Measurements from ENCODE around the gene KRT40. TPM values are rescaled to one million over a fixed set of nuclear protein-coding genes. Genes with fewer than 3 reads are reported as not detected.

Gene KRT40
- total and polyA plus RNA-seq, 2 donors (not counting 1 experiment from before 2014, with no cell fraction given): not detected

DNA sequence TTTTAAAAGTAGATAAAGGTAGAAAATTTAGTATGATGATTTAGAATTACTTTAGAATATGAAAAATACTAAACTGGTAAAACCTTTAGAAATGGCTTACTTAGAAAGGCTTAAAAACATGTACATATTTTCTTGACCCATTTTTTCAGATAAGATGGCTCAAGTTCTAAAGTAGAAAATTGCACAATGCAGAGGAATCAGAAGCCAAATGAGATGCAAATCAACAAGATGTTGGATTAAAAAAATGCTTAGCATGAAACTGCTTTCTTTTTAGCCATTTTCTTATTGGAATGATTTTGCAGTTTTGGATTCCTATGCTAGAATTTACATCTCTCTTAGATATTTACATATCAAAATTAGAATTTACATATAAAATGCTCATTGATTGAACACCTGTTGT, 26.3 kb upstream of the KRT40 start:
- POLR2A ChIA-PET: no interaction called here
- DNase-seq (no peak), ATAC-seq (ENCODE audit: low read depth) (no peak)
- Histone ChIP-seq H3K27me3 (replicated peaks in 1 of 4; ENCODE audit: control extremely low read depth in 1 of 4, control insufficient read depth in 3 of 4, insufficient read depth in 4 of 4, low read length in 3 of 4) (no peaks in the 10 kb centered on the region), H3K9ac (ENCODE audit: low read length) (no peak overlapping the region), H2AFZ (ENCODE audit: insufficient read depth, low read depth, low read length, poor library complexity, severe bottlenecking) (no peak overlapping the region), H4K20me1 (ENCODE audit: control insufficient read depth, insufficient read depth, low read length, poor library complexity, severe bottlenecking) (no peaks in the 10 kb centered on the region), H3K4me2 (replicated peaks; ENCODE audit: low read depth, low read length, poor library complexity, severe bottlenecking) (no peak overlapping the region), H3K4me3 (ENCODE audit: control extremely low read depth in 1 of 5, extremely low read depth in 1 of 5, insufficient read depth in 1 of 5, low read depth in 2 of 5, low read length in 4 of 5) (no peak overlapping the region), H3K27ac (ENCODE audit: low read length in 2 of 2) (no peak overlapping the region), H3K9me3 (ENCODE audit: control extremely low read depth in 1 of 3, control insufficient read depth in 2 of 3, insufficient read depth in 1 of 3, low read length in 2 of 3) (no peaks in the 10 kb centered on the region), H3K79me2 (ENCODE audit: control insufficient read depth, insufficient read depth, low read length) (no peaks in the 10 kb centered on the region), H3K4me1 (ENCODE audit: control insufficient read depth in 2 of 2, insufficient read depth in 2 of 2, low read length in 2 of 2) (no peaks in the 10 kb centered on the region), H3K36me3 (replicated peaks in 1 of 2; ENCODE audit: control extremely low read depth in 1 of 2, control insufficient read depth in 1 of 2, extremely low read depth in 1 of 2, insufficient read depth in 2 of 2, low read length in 1 of 2) (no peaks in the 10 kb centered on the region)
- intact Hi-C loops (cut with micrococcal nuclease): no loop called here
- Mint-ChIP-seq H3K27ac (no peak overlapping the region), H3K4me3 (no peak overlapping the region), H3K9me3 (ENCODE audit: insufficient read depth) (no peaks in the 10 kb centered on the region), H3K27me3 (peaks cover 17% of the 10 kb centered on the region), H3K4me1 (no peaks in the 10 kb centered on the region)
- TF ChIP-seq, protein P1, sequence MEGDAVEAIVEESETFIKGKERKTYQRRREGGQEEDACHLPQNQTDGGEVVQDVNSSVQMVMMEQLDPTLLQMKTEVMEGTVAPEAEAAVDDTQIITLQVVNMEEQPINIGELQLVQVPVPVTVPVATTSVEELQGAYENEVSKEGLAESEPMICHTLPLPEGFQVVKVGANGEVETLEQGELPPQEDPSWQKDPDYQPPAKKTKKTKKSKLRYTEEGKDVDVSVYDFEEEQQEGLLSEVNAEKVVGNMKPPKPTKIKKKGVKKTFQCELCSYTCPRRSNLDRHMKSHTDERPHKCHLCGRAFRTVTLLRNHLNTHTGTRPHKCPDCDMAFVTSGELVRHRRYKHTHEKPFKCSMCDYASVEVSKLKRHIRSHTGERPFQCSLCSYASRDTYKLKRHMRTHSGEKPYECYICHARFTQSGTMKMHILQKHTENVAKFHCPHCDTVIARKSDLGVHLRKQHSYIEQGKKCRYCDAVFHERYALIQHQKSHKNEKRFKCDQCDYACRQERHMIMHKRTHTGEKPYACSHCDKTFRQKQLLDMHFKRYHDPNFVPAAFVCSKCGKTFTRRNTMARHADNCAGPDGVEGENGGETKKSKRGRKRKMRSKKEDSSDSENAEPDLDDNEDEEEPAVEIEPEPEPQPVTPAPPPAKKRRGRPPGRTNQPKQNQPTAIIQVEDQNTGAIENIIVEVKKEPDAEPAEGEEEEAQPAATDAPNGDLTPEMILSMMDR (IDR thresholded peaks at IDR 0.05): no peak
- CTCF ChIA-PET: no interaction called here

DNA sequence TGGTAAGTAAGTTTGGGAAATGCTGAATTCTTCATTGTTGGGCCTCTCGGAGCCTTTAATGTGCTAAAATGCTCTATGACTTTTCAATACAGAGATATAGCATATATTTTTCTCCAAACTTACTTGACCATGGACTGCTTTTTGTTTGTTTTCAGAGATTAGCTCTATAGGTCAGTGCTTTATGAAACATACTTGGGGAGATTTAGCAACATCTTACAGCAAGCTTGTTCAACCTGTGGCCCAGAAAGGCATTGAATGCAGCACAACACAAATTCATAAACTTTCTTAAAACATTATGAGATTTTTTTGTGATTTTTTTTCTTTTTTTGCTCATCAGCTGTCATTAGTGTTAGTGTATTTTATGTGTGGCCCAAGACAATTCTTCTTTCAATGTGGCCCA, 25.8 kb upstream of the KRT40 start:
- Histone ChIP-seq H3K79me2 (ENCODE audit: control insufficient read depth, insufficient read depth, low read length) (no peaks in the 10 kb centered on the region), H2AFZ (ENCODE audit: insufficient read depth, low read depth, low read length, poor library complexity, severe bottlenecking) (no peak overlapping the region), H3K27ac (ENCODE audit: low read length in 2 of 2) (no peak overlapping the region), H3K9me3 (ENCODE audit: control extremely low read depth in 1 of 3, control insufficient read depth in 2 of 3, insufficient read depth in 1 of 3, low read length in 2 of 3) (no peaks in the 10 kb centered on the region), H3K4me1 (ENCODE audit: control insufficient read depth in 2 of 2, insufficient read depth in 2 of 2, low read length in 2 of 2) (no peaks in the 10 kb centered on the region), H3K36me3 (replicated peaks in 1 of 2; ENCODE audit: control extremely low read depth in 1 of 2, control insufficient read depth in 1 of 2, extremely low read depth in 1 of 2, insufficient read depth in 2 of 2, low read length in 1 of 2) (no peaks in the 10 kb centered on the region), H3K4me3 (ENCODE audit: control extremely low read depth in 1 of 5, extremely low read depth in 1 of 5, insufficient read depth in 1 of 5, low read depth in 2 of 5, low read length in 4 of 5) (no peak overlapping the region), H3K4me2 (replicated peaks; ENCODE audit: low read depth, low read length, poor library complexity, severe bottlenecking) (no peak overlapping the region), H4K20me1 (ENCODE audit: control insufficient read depth, insufficient read depth, low read length, poor library complexity, severe bottlenecking) (no peaks in the 10 kb centered on the region), H3K27me3 (replicated peaks in 1 of 4; ENCODE audit: control extremely low read depth in 1 of 4, control insufficient read depth in 3 of 4, insufficient read depth in 4 of 4, low read length in 3 of 4) (no peaks in the 10 kb centered on the region), H3K9ac (ENCODE audit: low read length) (no peak overlapping the region)
- CTCF ChIA-PET: interaction anchor here (0.6 kb wide), 1 partner anchor 630 kb away, joined by 3 read pairs; no protein-coding TSS in a partner anchor
- no peak for DNase-seq
- intact Hi-C loops (cut with micrococcal nuclease): no loop called here
- WGBS (ENCODE audit: insufficient coverage): no CpG with 5 or more reads among the region's 1 CpG
- POLR2A ChIA-PET: no interaction called here
- Mint-ChIP-seq H3K27ac (no peak overlapping the region), H3K4me3 (no peak overlapping the region), H3K4me1 (no peaks in the 10 kb centered on the region), H3K9me3 (ENCODE audit: insufficient read depth) (no peaks in the 10 kb centered on the region), H3K27me3 (peaks cover 12% of the 10 kb centered on the region)
- ATAC-seq (ENCODE audit: low read depth): no peak
- TF ChIP-seq, protein P1 (IDR thresholded peaks at IDR 0.05): no peak
- TF ChIP-seq EZH2 (IDR thresholded peaks at IDR 0.05; ENCODE audit: borderline replicate concordance, insufficient read depth, low read depth, low read length, poor library complexity, severe bottlenecking): no peak
